Measurements from ENCODE around the gene MAP2K5.
A peak's percentile ranks its signal among the peaks of the same experiment; 100 is the strongest.

The MAP2K5 gene

GRCh38 chr15:67828969-67829646, 286.6 kb downstream of the MAP2K5 start:
- DNase-seq = no peak

DNA sequence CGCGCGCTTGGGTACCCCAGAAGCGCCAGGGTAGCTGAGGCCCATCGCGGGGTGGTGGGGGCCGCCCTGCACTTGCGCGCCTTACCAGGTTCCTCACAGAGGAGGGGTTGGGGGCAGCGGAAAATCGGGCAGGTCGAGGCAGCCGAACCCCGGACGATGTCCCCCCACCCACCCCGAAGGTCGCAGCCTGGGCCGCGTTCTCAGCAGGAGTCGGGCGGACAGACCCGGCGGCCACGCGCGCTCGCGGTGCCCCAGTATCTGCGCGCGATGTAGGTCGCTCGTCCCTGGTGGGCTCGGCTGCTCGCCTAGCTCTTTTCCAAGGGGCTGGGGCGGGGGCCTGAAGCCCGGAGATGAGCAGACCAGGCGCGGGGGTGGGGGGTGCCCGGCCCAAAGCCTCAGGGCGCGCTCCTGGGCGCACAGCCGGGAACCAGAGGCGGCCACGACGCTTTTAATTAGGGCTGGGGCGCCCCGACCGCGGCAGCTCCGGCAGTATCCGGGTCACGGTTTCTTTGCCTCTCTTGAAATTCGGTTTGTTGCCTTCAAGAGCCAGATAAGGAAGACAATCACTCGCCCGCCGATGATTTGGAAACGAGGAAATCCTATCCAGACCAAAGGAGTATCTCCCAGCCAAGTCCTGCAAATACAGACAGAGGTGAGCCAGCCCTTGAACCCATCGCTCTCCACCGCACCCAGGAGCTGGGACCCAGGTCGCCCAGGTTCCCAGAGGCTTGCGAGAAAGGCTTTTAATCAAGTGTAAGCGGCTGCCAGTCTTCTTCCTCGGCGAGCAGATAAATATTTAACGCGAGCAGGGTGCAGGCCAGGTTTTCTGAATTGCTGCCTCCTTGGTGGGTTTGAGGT, 287.4 kb downstream of the MAP2K5 start:
- DNase-seq = no peak

DNA sequence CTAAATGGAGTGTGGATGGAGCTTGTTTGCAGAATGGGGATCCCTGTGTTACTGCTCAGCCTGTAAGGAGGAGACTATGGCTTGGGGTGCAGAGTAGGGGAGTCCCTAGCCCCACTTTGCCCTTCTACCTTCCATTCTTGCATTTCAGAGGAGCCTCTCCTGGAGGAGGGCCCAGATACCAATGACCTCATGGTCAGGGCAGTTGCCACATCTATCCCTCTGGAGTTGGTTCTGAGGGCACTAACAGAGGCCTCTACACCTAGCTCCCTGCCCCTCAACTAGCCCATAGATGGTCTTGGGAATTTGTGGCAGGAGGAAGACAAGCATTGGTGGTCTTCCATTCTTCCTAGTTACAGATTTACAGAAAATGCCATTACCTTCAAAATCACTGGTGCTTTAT, 288.9 kb downstream of the MAP2K5 start:
- DNase-seq = no peak

GRCh38 chr15:67832031-67832551, 289.6 kb downstream of the MAP2K5 start:
- peak; percentile 64 for DNase-seq

- no peak for DNase-seq
Observed at GRCh38 chr15:67832897-67833709, 290.6 kb downstream of the MAP2K5 start.

- peak; percentile 67 for DNase-seq
Observed at GRCh38 chr15:67833710-67834511, 291.4 kb downstream of the MAP2K5 start.

GRCh38 chr15:67834581-67835296, 292.2 kb downstream of the MAP2K5 start:
- DNase-seq = no peak

DNA sequence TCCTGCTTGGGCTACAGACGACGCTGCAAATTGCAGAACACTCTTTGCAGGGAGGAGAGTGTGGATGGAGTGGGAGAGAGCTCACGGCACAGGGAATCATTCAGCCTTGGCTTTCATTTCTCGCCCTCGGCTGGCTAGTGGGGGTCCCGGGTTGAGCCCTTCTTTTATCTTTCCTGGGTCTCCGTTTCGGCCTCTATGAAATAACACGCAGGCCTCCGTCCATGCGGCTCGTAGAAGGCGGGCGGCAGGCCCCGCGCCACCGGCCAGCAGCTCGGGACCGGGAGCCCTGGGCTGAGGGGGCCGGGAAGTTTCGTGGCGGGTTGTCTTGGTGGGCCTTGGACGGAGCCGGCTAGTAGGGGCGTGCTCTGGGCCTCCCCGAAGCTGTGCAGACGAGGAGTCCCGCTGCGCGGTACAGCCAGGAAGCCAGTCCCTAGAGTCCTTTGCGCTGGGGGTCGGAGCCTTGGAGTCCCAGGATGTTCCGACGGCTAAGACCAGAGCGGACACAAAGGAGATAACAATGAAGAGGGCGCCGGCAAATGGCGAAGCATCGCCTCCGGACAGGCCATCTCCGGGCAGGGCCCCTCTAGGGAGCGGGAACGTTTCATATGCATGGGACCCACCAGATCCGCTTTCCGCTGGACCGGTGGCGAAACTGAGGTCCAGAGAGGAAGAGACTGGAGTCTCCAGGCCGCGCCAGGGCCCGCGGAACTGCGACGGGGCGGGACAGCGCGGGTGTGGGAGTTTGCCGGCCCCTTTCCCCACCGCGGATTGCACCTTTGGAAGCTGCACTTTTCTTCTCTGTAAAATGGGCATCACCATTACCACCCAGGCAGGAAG, 293.0 kb downstream of the MAP2K5 start:
- no peak for DNase-seq

- DNase-seq = no peak
Observed at GRCh38 chr15:67836134-67836455, 293.6 kb downstream of the MAP2K5 start.

DNA sequence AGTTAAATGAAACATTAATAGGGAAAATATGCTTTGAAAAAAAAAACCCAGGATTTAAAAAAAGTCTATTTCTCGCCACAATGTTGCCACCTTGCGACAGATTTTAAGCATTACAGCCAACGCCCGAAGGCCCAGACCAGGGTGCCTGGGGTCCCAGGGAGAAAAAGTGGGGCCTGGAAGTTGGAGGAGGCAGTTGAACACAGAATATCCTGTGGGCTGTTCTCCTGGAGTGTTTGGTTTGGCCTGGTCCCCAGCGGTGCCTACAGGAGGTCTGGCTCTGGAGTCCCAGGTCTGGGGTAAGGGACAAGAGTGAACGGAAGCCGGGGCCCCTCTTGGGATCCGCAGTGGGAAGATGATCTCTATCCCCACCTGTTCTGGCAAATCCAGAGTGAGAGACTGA, 294.0 kb downstream of the MAP2K5 start:
- DNase-seq = peak; percentile 81

DNA sequence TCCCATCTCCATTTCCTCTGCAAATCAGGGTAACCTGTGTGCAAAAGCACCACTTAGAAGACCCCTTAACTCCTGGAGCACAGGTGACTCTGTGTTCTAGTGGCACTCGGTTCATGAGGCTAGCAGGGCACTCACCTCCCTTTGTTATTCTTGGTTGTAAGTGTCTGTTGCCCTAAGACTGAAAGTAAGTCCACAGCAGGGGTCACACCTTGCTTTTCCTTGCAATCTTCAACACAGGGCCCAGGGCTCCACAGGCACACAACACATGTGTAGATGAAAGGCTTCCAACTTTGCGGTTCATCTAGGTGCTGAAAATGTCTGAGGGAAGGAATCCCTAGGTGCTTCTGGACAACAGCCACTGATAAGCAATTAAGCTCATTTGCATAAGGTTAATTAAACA, 294.5 kb downstream of the MAP2K5 start:
- no peak for DNase-seq

GRCh38 chr15:67838789-67839332, 296.4 kb downstream of the MAP2K5 start:
- peak; percentile 65 for DNase-seq

GRCh38 chr15:67839499-67839928, 297.0 kb downstream of the MAP2K5 start:
- DNase-seq = peak; percentile 63

DNA sequence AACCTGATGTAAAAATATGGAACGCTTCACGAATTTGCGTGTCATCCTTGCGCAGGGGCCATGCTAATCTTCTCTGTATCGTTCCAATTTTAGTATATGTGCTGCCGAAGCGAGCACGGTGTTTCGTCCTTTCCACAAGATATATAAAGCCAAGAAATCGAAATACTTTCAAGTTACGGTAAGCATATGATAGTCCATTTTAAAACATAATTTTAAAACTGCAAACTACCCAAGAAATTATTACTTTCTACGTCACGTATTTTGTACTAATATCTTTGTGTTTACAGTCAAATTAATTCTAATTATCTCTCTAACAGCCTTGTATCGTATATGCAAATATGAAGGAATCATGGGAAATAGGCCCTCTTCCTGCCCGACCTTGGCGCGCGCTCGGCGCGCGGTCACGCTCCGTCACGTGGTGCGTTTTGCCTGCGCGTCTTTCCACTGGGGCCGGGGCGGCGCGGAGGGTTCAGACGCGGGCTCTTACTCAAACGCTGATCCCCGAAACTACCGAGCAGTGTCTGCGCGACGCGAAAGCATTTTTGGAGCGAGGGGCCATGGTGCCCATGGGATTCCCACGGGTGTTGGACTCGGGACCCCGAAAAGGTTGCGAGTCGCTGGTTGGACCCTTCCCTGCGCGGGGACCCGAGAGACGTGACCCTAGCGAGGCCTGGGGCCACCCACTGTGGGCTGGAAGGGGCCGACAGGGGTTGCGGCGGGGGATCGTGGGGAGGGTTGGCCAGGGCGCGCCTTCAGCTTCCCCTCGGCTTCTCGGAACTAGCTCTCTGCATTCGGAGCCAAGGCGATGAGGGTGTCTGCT, 297.6 kb downstream of the MAP2K5 start, which contains the start of gene RNU6-1:
TSS of gene RNU6-1 (minus strand) at position 117 of the 820 bp plus-strand sequence.
- peak; percentile 97 for DNase-seq

GRCh38 chr15:67840749-67841512, 298.4 kb downstream of the MAP2K5 start:
- no peak for DNase-seq

- DNase-seq = no peak
Observed at GRCh38 chr15:67841513-67841762, 298.9 kb downstream of the MAP2K5 start.

DNA sequence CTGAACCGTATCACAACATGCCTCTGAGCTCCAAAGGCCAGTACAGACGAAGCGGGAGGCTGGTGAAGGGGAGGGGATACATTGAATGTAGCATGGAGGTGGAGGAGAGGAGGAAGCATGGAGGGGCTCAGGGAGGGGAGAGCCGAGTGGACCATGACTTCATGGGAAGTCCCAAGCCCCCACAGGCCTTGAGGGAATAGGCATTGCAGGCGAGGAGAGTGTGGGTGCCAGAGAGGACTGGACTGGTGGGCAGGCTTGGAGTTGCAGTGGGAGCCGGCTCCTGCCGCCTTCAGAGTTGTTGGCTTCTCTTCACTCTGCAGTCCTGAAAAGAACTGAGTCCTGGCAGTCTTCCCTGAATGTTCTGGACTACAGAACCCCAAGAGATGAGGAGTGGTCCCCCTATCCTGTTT, 300.6 kb downstream of the MAP2K5 start:
- no peak for DNase-seq

DNA sequence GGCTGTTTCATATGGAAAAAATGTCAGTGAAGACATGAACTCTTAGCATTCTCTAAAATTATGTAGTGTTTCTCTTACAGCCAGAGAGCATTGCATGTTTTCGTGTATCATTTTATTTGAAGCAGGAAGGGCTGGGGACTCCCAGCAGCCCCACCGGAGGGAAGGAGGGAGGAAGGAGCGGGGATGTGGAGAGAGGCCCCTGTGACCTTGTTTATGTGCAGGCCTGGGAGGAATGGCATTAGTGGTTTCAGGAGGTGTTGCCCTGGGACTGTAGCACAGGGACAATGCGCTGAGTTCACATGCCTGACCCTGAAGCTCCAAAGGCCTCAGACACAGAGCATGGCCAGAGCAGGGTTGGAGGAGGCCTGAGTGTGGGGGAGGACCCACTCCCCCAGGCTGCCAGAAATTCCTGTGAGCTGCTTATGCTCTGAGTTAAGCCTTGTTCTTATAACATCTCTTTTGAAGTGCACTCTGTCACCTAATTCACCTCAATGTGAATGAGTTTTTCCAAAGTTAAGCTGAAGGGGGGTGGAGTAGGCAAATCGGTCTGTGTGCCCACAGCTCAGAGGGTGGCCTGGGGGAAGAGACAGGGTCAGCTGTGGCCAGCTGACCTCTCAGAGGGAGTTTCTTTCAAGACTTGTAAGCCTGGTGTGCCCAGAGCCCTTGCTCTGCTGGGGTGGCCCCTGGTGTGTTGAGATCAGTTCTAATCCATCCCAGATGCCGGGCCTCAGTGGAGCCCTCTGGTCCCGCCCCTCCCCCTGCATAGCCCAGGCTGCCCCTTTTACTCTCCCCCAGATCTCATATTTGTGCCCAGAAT, 301.3 kb downstream of the MAP2K5 start:
- DNase-seq = no peak

All from hematopoietic multipotent progenitor cell treated with erythropoietin and hydrocortisone succinate and interleukin-3 and kit ligand, for 6 days (in vitro differentiated cells).